H1 (cell line): Measurements from ENCODE around the gene NOXO1. TPM values are rescaled to one million over a fixed set of nuclear protein-coding genes. Genes with fewer than 3 reads are reported as not detected.

ENCODE experiments used
- BRCA1 ChIP-seq: IDR thresholded peaks from 2 replicates; pipeline ENCODE4 v1.6.1; 2012; ENCODE audit warnings: low read depth, low read length, improper control_type of control experiment
- POU5F1 ChIP-seq: IDR thresholded peaks from 2 replicates; pipeline ENCODE4 v1.6.1; 2011; ENCODE audit warnings: low read depth, mild to moderate bottlenecking, low read length, moderate library complexity
- RAD21 ChIP-seq, 2 experiments: IDR thresholded peaks in 1 of 2; conservative IDR thresholded peaks in 1 of 2; 2 replicates each; pipeline ENCODE4 v1.6.1; 2011; ENCODE audit warnings: low read depth in 2 of 2, low read length in 2 of 2, improper control_type of control experiment in 1 of 2, inconsistent platforms in 1 of 2, mild to moderate bottlenecking in 1 of 2, moderate library complexity in 1 of 2
- SAP30 ChIP-seq: fragments of 300-600 bp; sonication (generic); IDR thresholded peaks from 2 replicates; pipeline ENCODE4 v1.7.1; 2012; ENCODE audit warnings: low read length, moderate library complexity, mild to moderate bottlenecking, inconsistent platforms; ENCODE audit not compliant: insufficient read depth, insufficient replicate concordance
- SIRT6 ChIP-seq: IDR thresholded peaks from one replicate; pipeline ENCODE4 v1.7.1; 2012; ENCODE audit warnings: low read length, inconsistent platforms
- YY1 ChIP-seq: IDR thresholded peaks from 2 replicates; pipeline ENCODE4 v1.6.1; 2011; ENCODE audit warnings: low read depth, mild to moderate bottlenecking, low read length
- polyA plus RNA-seq, 7 experiments: library from polyadenylated mRNA; depleted of rRNA in 3 of 7; stranded (reverse) in 5 of 7; unstranded in 2 of 7; fragments of >200 nt in 5 of 7; fragments of 200-250 nt in 2 of 7; gene quantifications; 1 replicate in 5 of 7; 2 replicates in 1 of 7; 4 replicates in 1 of 7; pipeline versions ENCODE4 v1.2.1 to v1.2.3, GENCODE V29; 2011 to 2013; ENCODE audit warnings: missing spikeins in 2 of 7, mixed read lengths in 2 of 7
- total RNA-seq: library from RNA; stranded (reverse); fragmentation: NEBNext Ultra II Directional; extraction: Animal tissue kit (Norgen Biotek cat#: 25700); gene quantifications from 2 replicates; pipeline ENCODE4 v1.2.1, GENCODE V29; 2021
- TF ChIP-seq, protein P1 (sequence below): fragments of 300-600 bp; sonication (generic); IDR thresholded peaks from 2 replicates; pipeline ENCODE4 v1.7.1; 2012; ENCODE audit warnings: low read length, moderate library complexity, mild to moderate bottlenecking, inconsistent platforms; ENCODE audit not compliant: insufficient replicate concordance

Gene NOXO1
- total and polyA plus RNA-seq, 2 of the 8 experiments (the other 6 are each of a cell fraction or from before 2014, with no cell fraction given), result 1.3 to 2.5 TPM

GRCh38 chr16:1998360-1998835 lies 17.1 kb upstream of the NOXO1 start (continued):
- TF ChIP-seq, protein P1, sequence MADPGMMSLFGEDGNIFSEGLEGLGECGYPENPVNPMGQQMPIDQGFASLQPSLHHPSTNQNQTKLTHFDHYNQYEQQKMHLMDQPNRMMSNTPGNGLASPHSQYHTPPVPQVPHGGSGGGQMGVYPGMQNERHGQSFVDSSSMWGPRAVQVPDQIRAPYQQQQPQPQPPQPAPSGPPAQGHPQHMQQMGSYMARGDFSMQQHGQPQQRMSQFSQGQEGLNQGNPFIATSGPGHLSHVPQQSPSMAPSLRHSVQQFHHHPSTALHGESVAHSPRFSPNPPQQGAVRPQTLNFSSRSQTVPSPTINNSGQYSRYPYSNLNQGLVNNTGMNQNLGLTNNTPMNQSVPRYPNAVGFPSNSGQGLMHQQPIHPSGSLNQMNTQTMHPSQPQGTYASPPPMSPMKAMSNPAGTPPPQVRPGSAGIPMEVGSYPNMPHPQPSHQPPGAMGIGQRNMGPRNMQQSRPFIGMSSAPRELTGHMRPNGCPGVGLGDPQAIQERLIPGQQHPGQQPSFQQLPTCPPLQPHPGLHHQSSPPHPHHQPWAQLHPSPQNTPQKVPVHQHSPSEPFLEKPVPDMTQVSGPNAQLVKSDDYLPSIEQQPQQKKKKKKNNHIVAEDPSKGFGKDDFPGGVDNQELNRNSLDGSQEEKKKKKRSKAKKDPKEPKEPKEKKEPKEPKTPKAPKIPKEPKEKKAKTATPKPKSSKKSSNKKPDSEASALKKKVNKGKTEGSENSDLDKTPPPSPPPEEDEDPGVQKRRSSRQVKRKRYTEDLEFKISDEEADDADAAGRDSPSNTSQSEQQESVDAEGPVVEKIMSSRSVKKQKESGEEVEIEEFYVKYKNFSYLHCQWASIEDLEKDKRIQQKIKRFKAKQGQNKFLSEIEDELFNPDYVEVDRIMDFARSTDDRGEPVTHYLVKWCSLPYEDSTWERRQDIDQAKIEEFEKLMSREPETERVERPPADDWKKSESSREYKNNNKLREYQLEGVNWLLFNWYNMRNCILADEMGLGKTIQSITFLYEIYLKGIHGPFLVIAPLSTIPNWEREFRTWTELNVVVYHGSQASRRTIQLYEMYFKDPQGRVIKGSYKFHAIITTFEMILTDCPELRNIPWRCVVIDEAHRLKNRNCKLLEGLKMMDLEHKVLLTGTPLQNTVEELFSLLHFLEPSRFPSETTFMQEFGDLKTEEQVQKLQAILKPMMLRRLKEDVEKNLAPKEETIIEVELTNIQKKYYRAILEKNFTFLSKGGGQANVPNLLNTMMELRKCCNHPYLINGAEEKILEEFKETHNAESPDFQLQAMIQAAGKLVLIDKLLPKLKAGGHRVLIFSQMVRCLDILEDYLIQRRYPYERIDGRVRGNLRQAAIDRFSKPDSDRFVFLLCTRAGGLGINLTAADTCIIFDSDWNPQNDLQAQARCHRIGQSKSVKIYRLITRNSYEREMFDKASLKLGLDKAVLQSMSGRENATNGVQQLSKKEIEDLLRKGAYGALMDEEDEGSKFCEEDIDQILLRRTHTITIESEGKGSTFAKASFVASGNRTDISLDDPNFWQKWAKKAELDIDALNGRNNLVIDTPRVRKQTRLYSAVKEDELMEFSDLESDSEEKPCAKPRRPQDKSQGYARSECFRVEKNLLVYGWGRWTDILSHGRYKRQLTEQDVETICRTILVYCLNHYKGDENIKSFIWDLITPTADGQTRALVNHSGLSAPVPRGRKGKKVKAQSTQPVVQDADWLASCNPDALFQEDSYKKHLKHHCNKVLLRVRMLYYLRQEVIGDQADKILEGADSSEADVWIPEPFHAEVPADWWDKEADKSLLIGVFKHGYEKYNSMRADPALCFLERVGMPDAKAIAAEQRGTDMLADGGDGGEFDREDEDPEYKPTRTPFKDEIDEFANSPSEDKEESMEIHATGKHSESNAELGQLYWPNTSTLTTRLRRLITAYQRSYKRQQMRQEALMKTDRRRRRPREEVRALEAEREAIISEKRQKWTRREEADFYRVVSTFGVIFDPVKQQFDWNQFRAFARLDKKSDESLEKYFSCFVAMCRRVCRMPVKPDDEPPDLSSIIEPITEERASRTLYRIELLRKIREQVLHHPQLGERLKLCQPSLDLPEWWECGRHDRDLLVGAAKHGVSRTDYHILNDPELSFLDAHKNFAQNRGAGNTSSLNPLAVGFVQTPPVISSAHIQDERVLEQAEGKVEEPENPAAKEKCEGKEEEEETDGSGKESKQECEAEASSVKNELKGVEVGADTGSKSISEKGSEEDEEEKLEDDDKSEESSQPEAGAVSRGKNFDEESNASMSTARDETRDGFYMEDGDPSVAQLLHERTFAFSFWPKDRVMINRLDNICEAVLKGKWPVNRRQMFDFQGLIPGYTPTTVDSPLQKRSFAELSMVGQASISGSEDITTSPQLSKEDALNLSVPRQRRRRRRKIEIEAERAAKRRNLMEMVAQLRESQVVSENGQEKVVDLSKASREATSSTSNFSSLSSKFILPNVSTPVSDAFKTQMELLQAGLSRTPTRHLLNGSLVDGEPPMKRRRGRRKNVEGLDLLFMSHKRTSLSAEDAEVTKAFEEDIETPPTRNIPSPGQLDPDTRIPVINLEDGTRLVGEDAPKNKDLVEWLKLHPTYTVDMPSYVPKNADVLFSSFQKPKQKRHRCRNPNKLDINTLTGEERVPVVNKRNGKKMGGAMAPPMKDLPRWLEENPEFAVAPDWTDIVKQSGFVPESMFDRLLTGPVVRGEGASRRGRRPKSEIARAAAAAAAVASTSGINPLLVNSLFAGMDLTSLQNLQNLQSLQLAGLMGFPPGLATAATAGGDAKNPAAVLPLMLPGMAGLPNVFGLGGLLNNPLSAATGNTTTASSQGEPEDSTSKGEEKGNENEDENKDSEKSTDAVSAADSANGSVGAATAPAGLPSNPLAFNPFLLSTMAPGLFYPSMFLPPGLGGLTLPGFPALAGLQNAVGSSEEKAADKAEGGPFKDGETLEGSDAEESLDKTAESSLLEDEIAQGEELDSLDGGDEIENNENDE, result no peak
- TF ChIP-seq SIRT6, result no peak
- TF ChIP-seq RAD21 (IDR thresholded peaks at IDR 0.05 in 1 of 2, conservative IDR thresholded peaks at IDR 0.05 in 1 of 2; ENCODE audit: low read depth in 2 of 2, low read length in 2 of 2), result no peak
- TF ChIP-seq YY1, result no peak
- TF ChIP-seq BRCA1, result no peak
- TF ChIP-seq POU5F1, result no peak
- no peak for TF ChIP-seq SAP30
